ENCODE measurements around the gene NADSYN1.

DNA sequence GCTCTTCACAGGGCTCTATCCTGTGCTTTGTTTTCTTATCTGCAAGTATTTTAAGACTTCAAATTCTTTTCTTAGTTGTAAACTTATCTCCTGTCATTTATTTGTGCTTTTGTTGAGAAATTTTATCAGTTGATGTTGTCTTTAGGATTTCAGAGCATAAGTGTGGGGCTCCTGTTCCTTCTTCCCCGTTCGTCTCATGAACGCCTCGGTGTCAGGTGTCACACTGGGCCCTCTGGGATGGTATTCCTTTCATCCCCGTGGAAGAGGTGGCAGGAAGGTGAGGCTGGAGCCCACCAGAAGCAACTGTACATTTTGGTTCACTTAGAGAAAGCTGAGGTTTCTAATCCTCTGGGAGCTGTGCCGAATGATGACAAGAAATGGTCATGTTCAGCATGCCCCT, 17.9 kb downstream of the NADSYN1 start:
- TF ChIP-seq POLR2A (IDR thresholded peaks at IDR 0.05) (no peak), POLR2AphosphoS5 (IDR thresholded peaks at IDR 0.05) (no peak), EP300 (IDR thresholded peaks at IDR 0.05) (no peak)
- TF ChIP-seq, protein P1, sequence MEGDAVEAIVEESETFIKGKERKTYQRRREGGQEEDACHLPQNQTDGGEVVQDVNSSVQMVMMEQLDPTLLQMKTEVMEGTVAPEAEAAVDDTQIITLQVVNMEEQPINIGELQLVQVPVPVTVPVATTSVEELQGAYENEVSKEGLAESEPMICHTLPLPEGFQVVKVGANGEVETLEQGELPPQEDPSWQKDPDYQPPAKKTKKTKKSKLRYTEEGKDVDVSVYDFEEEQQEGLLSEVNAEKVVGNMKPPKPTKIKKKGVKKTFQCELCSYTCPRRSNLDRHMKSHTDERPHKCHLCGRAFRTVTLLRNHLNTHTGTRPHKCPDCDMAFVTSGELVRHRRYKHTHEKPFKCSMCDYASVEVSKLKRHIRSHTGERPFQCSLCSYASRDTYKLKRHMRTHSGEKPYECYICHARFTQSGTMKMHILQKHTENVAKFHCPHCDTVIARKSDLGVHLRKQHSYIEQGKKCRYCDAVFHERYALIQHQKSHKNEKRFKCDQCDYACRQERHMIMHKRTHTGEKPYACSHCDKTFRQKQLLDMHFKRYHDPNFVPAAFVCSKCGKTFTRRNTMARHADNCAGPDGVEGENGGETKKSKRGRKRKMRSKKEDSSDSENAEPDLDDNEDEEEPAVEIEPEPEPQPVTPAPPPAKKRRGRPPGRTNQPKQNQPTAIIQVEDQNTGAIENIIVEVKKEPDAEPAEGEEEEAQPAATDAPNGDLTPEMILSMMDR (IDR thresholded peaks at IDR 0.05) = no peak
